ENCODE results near the gene ATP2B2. TPM values are rescaled to one million over a fixed set of nuclear protein-coding genes. Genes with fewer than 3 reads are reported as not detected.

Gene ATP2B2
- total RNA-seq, 1 experiment from 2014 or later = 0.22 TPM

- no peak for DNase-seq
- H3K27me3 ChIP-seq (ENCODE audit: low read length) = no peaks in the 10 kb centered on the region
- no peaks in the 10 kb centered on the region for H3K9me2 ChIP-seq (replicated peaks; ENCODE audit: insufficient read depth, low read length)
- no peak overlapping the region for H3K4me3 ChIP-seq (ENCODE audit: low read length)
- no peak overlapping the region for H3K4me2 ChIP-seq (ENCODE audit: low read depth, low read length, poor library complexity, severe bottlenecking)
- no peak overlapping the region for H2AFZ ChIP-seq (ENCODE audit: low read length)
- no peaks in the 10 kb centered on the region; the same call in 1 of the 2 replicates for H4K20me1 ChIP-seq (ENCODE audit: insufficient read depth, low read depth, low read length)
- no peaks in the 10 kb centered on the region for H3K36me3 ChIP-seq (ENCODE audit: insufficient read depth, low read length)
- no peaks in the 10 kb centered on the region for H3K4me1 ChIP-seq (ENCODE audit: low read length)
- no peaks in the 10 kb centered on the region for H3K9me3 ChIP-seq (ENCODE audit: low read length)
- no peak overlapping the region for H3K27ac ChIP-seq (ENCODE audit: low read length)
- no peak overlapping the region for H3K9ac ChIP-seq (ENCODE audit: low read length)
- H3K79me2 ChIP-seq (ENCODE audit: low read length) = no peaks in the 10 kb centered on the region
These were observed 68.0 kb downstream of the ATP2B2 start for GRCh38 chr3:10437272-10437994.

GRCh38 chr3:10435850-10436249 is 69.5 kb downstream of the ATP2B2 start:
- Histone ChIP-seq H3K9me3 (ENCODE audit: low read length) (no peaks in the 10 kb centered on the region), H3K79me2 (ENCODE audit: low read length) (no peaks in the 10 kb centered on the region), H3K4me1 (ENCODE audit: low read length) (no peaks in the 10 kb centered on the region), H3K27ac (ENCODE audit: low read length) (no peak overlapping the region), H4K20me1 (ENCODE audit: insufficient read depth, low read depth, low read length) (no peaks in the 10 kb centered on the region; the same call in 1 of the 2 replicates), H3K36me3 (ENCODE audit: insufficient read depth, low read length) (no peaks in the 10 kb centered on the region), H2AFZ (ENCODE audit: low read length) (no peak overlapping the region), H3K4me2 (ENCODE audit: low read depth, low read length, poor library complexity, severe bottlenecking) (no peak overlapping the region), H3K9ac (ENCODE audit: low read length) (no peak overlapping the region), H3K4me3 (ENCODE audit: low read length) (no peak overlapping the region), H3K9me2 (replicated peaks; ENCODE audit: insufficient read depth, low read length) (no peaks in the 10 kb centered on the region), H3K27me3 (ENCODE audit: low read length) (no peaks in the 10 kb centered on the region)
- no peak for DNase-seq

GRCh38 chr3:10434938-10435336 is 70.4 kb downstream of the ATP2B2 start:
- H3K79me2 ChIP-seq (ENCODE audit: low read length) = no peaks in the 10 kb centered on the region
- no peaks in the 10 kb centered on the region for H3K9me2 ChIP-seq (replicated peaks; ENCODE audit: insufficient read depth, low read length)
- no peaks in the 10 kb centered on the region; the same call in 1 of the 2 replicates for H4K20me1 ChIP-seq (ENCODE audit: insufficient read depth, low read depth, low read length)
- no peak overlapping the region for H3K4me3 ChIP-seq (ENCODE audit: low read length)
- H3K9me3 ChIP-seq (ENCODE audit: low read length) = no peaks in the 10 kb centered on the region
- no peaks in the 10 kb centered on the region for H3K36me3 ChIP-seq (ENCODE audit: insufficient read depth, low read length)
- H2AFZ ChIP-seq (ENCODE audit: low read length) = no peak overlapping the region
- H3K4me2 ChIP-seq (ENCODE audit: low read depth, low read length, poor library complexity, severe bottlenecking) = no peak overlapping the region
- no peak overlapping the region for H3K27ac ChIP-seq (ENCODE audit: low read length)
- no peak for DNase-seq
- H3K27me3 ChIP-seq (ENCODE audit: low read length) = no peaks in the 10 kb centered on the region
- H3K9ac ChIP-seq (ENCODE audit: low read length) = no peak overlapping the region
- H3K4me1 ChIP-seq (ENCODE audit: low read length) = no peaks in the 10 kb centered on the region

GRCh38 chr3:10434144-10434937 is 71.0 kb downstream of the ATP2B2 start:
- DNase-seq = no peak

GRCh38 chr3:10432931-10433330 is 72.5 kb downstream of the ATP2B2 start:
- H3K4me3 ChIP-seq (ENCODE audit: low read length) = no peak overlapping the region
- H3K9me3 ChIP-seq (ENCODE audit: low read length) = no peaks in the 10 kb centered on the region
- H3K79me2 ChIP-seq (ENCODE audit: low read length) = no peaks in the 10 kb centered on the region
- H3K36me3 ChIP-seq (ENCODE audit: insufficient read depth, low read length) = no peaks in the 10 kb centered on the region
- no peaks in the 10 kb centered on the region for H3K9me2 ChIP-seq (replicated peaks; ENCODE audit: insufficient read depth, low read length)
- H3K27me3 ChIP-seq (ENCODE audit: low read length) = no peaks in the 10 kb centered on the region
- no peak overlapping the region for H3K4me2 ChIP-seq (ENCODE audit: low read depth, low read length, poor library complexity, severe bottlenecking)
- H3K27ac ChIP-seq (ENCODE audit: low read length) = no peak overlapping the region
- no peak overlapping the region for H3K9ac ChIP-seq (ENCODE audit: low read length)
- H4K20me1 ChIP-seq (ENCODE audit: insufficient read depth, low read depth, low read length) = no peaks in the 10 kb centered on the region
- no peak for DNase-seq
- no peaks in the 10 kb centered on the region for H3K4me1 ChIP-seq (ENCODE audit: low read length)
- no peak overlapping the region for H2AFZ ChIP-seq (ENCODE audit: low read length)

More at GRCh38 chr3:10434144-10434937, 71.0 kb downstream of the ATP2B2 start:
- no peaks in the 10 kb centered on the region for H3K4me1 ChIP-seq (ENCODE audit: low read length)
- no peak overlapping the region for H3K9ac ChIP-seq (ENCODE audit: low read length)
- no peak overlapping the region for H3K4me2 ChIP-seq (ENCODE audit: low read depth, low read length, poor library complexity, severe bottlenecking)
- no peaks in the 10 kb centered on the region for H3K36me3 ChIP-seq (ENCODE audit: insufficient read depth, low read length)
- no peaks in the 10 kb centered on the region; the same call in 1 of the 2 replicates for H4K20me1 ChIP-seq (ENCODE audit: insufficient read depth, low read depth, low read length)
- no peaks in the 10 kb centered on the region for H3K9me3 ChIP-seq (ENCODE audit: low read length)
- no peaks in the 10 kb centered on the region for H3K27me3 ChIP-seq (ENCODE audit: low read length)
- H3K79me2 ChIP-seq (ENCODE audit: low read length) = no peaks in the 10 kb centered on the region
- no peak overlapping the region for H2AFZ ChIP-seq (ENCODE audit: low read length)
- no peaks in the 10 kb centered on the region for H3K9me2 ChIP-seq (replicated peaks; ENCODE audit: insufficient read depth, low read length)
- H3K27ac ChIP-seq (ENCODE audit: low read length) = no peak overlapping the region
- no peak overlapping the region for H3K4me3 ChIP-seq (ENCODE audit: low read length)

GRCh38 chr3:10432156-10432845 is 73.1 kb downstream of the ATP2B2 start:
- Histone ChIP-seq H3K9me2 (replicated peaks; ENCODE audit: insufficient read depth, low read length) (no peaks in the 10 kb centered on the region), H3K4me2 (ENCODE audit: low read depth, low read length, poor library complexity, severe bottlenecking) (no peak overlapping the region), H3K4me3 (ENCODE audit: low read length) (no peak overlapping the region), H3K79me2 (ENCODE audit: low read length) (no peaks in the 10 kb centered on the region), H3K9me3 (ENCODE audit: low read length) (no peaks in the 10 kb centered on the region), H4K20me1 (ENCODE audit: insufficient read depth, low read depth, low read length) (no peaks in the 10 kb centered on the region), H3K4me1 (ENCODE audit: low read length) (peaks cover 5% of the 10 kb centered on the region), H3K27me3 (ENCODE audit: low read length) (no peaks in the 10 kb centered on the region), H3K9ac (ENCODE audit: low read length) (no peak overlapping the region), H3K27ac (ENCODE audit: low read length) (no peak overlapping the region), H2AFZ (ENCODE audit: low read length) (no peak overlapping the region), H3K36me3 (ENCODE audit: insufficient read depth, low read length) (no peaks in the 10 kb centered on the region)
- DNase-seq = no peak

GRCh38 chr3:10430805-10431204 is 74.6 kb downstream of the ATP2B2 start:
- no peaks in the 10 kb centered on the region for H3K9me2 ChIP-seq (replicated peaks; ENCODE audit: insufficient read depth, low read length)
- no peaks in the 10 kb centered on the region for H3K79me2 ChIP-seq (ENCODE audit: low read length)
- no peaks in the 10 kb centered on the region for H3K27me3 ChIP-seq (ENCODE audit: low read length)

More at GRCh38 chr3:10430805-10431204, 74.6 kb downstream of the ATP2B2 start:
- no peak overlapping the region for H2AFZ ChIP-seq (ENCODE audit: low read length)
- H4K20me1 ChIP-seq (ENCODE audit: insufficient read depth, low read depth, low read length) = no peaks in the 10 kb centered on the region
- H3K4me2 ChIP-seq (ENCODE audit: low read depth, low read length, poor library complexity, severe bottlenecking) = no peak overlapping the region
- no peak overlapping the region for H3K9ac ChIP-seq (ENCODE audit: low read length)
- no peak overlapping the region for H3K27ac ChIP-seq (ENCODE audit: low read length)
- DNase-seq = no peak
- H3K9me3 ChIP-seq (ENCODE audit: low read length) = no peaks in the 10 kb centered on the region
- no peak overlapping the region for H3K4me3 ChIP-seq (ENCODE audit: low read length)
- no peaks in the 10 kb centered on the region for H3K36me3 ChIP-seq (ENCODE audit: insufficient read depth, low read length)
- peaks cover 20% of the 10 kb centered on the region for H3K4me1 ChIP-seq (ENCODE audit: low read length)

Measured in Karpas-422 (cell line).